Pulmonary artery endothelial cell (primary cell): ENCODE data around the gene IDUA. TPM values are rescaled to one million over a fixed set of nuclear protein-coding genes. Genes with fewer than 3 reads are reported as not detected.

Experiments used
- DNase-seq: peaks from one replicate; pipeline ENCODE4 v3.0.0-alpha.2; 2011; ENCODE audit warnings: low read depth, low spot score
- total RNA-seq: library from RNA; depleted of rRNA; stranded (reverse); fragments of >200 nt; gene quantifications from 2 replicates; pipeline ENCODE4 v1.2.3, GENCODE V29; 2014

The IDUA gene
- total RNA-seq, 1 donor from 2014 or later: 11.4 TPM

DNA sequence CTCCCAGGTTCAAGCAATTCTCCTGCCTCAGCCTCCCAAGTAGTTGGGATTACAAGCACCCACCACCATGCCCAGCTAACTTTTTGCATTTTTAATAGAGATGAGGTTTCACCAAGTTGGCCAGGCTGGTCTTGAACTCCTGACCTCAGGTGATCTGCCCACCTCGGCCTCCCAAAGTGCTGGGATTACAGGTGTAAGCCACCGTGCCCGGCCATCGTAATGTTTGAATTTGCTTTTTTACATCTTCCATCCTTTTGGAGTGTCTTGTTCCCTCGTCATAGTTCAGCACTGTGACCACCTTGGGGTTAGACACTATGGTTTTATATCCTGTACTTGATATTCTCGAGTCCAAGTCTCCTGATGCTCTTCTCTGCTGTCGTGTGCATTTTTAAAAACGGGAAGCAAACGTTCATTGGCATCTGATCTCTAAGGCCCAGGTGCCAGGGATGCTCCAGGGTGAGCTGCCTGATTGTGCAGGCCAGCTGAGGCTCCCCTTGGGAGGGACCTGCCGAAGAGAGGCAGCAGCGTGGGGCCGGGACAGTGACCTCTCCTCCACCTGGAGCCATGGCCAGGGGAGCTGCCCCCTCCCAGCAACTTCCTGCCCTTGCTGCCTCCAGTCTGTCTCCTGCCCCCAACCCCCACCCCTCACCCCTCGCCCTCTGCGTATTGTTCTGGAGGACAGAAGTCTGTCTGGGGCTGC lies 30.2 kb upstream of the IDUA start:
- DNase-seq: no peak

GRCh38 chr4:957231-957580 lies 29.6 kb upstream of the IDUA start:
- DNase-seq: no peak

GRCh38 chr4:957581-958313 lies 29.1 kb upstream of the IDUA start:
- no peak for DNase-seq

DNA sequence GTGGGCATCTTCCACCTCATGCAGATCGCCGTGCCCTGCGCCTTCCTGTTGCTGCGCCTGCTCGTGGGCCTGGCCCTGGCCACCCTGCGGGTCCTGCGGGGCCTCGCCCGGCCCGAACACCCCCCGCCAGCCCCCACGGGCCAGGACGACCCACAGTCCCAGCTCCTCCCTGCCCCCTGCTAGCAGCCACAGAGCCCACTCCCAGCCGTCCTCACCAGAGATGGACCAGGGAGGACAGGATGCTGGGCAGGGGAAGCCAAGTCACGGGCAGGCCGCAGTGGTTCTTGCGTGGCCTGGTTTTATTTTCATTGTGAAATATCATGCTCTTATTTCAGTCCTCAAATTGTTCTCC lies 28.6 kb upstream of the IDUA start:
- no peak for DNase-seq

- DNase-seq: no peak
Measured at GRCh38 chr4:958696-959337, 28.0 kb upstream of the IDUA start.

GRCh38 chr4:959338-960139 lies 27.3 kb upstream of the IDUA start:
- no peak for DNase-seq

DNA sequence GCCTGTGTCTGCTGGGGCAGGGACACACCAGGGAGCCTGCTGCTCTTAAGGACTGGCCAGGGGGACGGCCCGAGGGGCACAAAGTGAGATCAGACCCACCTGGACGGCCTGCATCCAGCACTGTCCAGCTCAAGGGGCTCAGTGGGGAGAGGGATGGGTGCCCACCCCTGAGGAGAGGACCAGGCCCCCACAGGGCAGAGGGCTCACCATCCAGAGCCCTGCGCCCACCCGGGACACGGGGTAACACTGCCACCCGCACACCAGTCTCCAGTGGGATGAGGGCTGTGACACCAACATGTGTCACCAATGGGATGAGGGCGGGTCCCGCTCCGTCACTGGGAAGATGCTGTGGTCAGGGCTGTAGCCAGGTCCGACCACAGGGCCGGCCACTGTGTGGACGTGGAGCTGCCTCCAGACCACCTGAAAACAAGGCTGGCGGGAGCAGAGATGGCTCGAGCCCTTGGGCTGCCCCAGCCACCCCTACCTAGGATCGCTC lies 26.7 kb upstream of the IDUA start:
- DNase-seq: no peak

GRCh38 chr4:960636-961350 lies 26.1 kb upstream of the IDUA start:
- no peak for DNase-seq

GRCh38 chr4:961351-962230 lies 25.3 kb upstream of the IDUA start:
- DNase-seq: no peak

- DNase-seq: no peak
Measured at GRCh38 chr4:962231-963208, 24.3 kb upstream of the IDUA start.

DNA sequence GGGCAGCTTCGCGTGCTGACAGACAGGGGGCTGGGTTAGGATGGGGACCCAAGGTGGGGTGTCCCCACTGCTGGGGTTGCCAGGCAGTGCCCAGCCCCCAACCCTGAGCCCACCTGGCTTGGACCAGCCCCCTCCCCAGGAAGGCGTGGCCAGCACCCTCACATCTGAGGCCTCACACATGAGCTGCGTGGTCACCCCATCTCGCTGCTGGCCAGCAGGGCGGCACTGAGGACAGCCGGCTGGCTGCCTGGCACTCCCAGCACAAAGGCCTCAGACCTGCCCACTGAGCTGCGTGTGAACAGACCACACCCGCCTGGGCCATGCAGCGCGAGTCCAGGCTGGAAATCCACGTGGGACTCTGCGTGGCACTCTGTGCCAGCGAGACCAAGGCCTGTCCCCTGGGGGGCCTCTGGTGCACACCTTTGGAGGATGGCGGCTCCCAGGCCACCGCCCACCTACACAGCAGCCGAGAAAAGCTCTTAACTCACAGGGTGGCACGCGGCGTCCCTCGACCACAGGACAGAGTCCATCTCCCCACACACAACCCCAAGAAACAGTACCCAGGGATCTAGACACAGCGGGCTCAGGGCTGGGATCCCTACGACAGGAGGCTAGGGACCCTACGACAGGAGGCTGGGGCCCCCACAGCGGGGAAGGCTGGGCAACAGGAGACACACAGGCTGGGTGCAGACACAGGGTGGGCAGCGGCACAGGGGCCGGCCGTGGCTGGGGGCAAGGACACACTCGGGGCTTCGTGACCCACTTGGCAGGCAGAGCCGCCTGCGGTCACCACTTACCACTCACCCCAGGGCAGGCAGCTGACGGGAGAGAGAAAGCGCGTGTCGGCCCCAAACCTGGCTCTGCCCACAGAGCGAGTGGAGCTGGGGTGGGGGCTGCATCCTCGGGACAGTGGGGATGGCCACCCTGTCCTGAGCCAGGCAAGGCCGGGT lies 23.3 kb upstream of the IDUA start:
- DNase-seq: no peak

GRCh38 chr4:964346-965025 lies 22.4 kb upstream of the IDUA start:
- DNase-seq: no peak

- no peak for DNase-seq
Measured at GRCh38 chr4:965048-965765, 21.6 kb upstream of the IDUA start.

DNA sequence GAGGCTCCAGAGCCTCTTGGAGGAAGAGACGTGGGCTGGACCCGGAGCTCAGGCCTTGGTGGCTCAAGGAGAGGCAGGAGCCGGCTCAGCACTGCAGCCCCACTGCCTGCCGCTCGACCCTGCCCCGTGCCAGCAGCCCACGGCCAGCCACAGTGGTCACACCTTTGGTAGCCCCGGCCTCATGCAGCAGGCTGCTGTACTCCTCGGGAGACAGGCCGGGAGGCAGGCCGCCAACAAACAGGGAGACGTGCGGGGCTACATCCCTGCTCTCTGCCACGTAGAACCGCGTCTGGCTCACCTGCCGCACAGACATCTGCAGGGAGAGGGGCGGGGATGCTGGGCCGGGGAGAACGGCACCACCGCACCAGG lies 21.1 kb upstream of the IDUA start:
- no peak for DNase-seq

- DNase-seq: no peak
Measured at GRCh38 chr4:966266-967112, 20.4 kb upstream of the IDUA start.
